ENCODE measurements around the gene ERICH6.
"Not testable (repeated sequence)": the region's sequence is repeated elsewhere in the genome, so short reads cannot be mapped to it uniquely, and the experiment has no call there.

ERICH6 gene

DNA sequence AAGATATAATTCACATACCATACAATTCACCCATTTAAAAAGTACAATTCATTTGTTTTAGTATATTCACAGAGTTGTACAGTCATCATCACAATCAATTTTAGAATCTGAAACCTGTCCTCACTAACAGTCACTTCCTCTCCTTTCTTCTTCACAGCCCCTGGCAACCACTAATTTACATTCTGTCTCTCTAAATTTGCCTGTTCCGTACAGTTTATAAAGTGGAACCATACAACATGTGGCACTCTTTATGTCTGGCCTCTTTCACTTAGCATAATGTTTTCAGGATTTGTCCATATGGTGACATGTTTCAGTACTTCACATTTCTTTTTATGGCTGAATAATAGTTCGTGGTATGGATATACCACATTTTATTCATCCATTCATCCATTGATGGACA is 22.7 kb downstream of the ERICH6 start:
- no peak for DNase-seq

GRCh38 chr3:150680562-150680961 is 23.2 kb downstream of the ERICH6 start:
- DNase-seq: no peak

GRCh38 chr3:150675587-150675986 is 28.1 kb downstream of the ERICH6 start:
- peak in 1 of 2 experiments; percentile 3 for DNase-seq

- DNase-seq: no peak
These were observed 29.8 kb downstream of the ERICH6 start for GRCh38 chr3:150673966-150674365.

DNA sequence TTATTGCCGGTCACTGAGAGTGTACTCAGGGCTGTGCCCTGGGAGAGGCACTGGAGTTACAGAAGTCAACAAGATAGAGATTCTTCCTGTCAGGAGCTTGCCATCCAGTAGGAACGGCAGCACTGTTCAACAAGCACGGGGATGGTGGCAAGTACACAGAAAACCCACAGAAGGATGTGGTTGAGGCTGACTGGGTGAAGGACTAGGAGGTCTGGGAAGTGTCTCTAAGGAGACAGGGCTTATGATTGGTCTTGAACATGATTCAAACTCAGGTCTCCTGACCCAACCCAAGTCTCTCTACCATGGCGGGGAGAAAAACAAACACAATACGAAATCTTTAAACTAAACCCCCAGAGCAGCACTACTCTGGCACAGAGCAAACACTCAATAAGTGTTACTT is 37.6 kb downstream of the ERICH6 start:
- DNase-seq: no peak

DNA sequence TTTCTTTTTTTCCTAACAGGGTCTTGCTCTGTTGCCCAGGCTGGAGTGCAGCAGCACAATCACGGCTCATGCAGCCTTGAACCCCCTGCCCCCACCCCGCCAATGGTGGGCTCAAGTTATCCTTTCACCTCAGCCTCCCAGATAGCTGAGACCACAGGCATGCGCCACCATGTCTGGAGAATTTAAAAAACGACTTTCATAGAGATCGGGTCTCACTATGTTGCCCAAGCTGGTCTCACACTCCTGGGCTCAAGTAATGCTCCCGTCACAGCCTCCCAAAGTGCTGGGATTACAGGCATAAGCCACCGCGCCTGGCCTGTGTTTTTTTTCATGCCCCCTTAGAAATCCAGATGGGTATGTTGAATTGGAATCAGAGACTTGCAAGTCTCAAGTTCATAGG is 40.3 kb downstream of the ERICH6 start:
- no peak for DNase-seq

GRCh38 chr3:150662410-150663200 is 41.1 kb downstream of the ERICH6 start:
- peak; percentile 9 to 26 for DNase-seq

GRCh38 chr3:150656316-150656715 is 47.4 kb downstream of the ERICH6 start:
- peak; percentile 16 to 30 for DNase-seq

DNA sequence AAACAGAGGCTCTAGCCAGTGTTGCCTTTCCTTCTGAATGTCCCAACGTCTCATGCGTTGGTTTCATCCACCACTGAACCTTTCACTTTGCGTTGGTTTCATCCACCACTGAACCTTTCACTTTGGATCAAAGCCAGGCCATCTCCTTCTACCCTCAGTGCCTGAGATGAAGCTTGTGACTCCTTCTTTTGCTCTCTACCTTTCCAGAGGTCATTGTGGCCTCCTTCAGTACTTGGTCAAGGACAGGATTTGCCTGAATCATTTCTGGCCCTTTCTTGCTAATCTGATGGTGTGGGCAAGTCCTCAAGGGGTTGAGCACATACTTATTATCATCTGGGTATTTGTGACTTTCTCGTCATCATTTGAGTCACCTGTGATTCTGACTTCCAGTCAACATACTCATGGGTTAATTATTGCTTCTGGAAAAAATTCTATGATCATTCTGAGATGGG is 50.6 kb downstream of the ERICH6 start:
- DNase-seq: no peak

- DNase-seq: no peak
These were observed 63.5 kb downstream of the ERICH6 start for GRCh38 chr3:150640256-150640655.

DNA sequence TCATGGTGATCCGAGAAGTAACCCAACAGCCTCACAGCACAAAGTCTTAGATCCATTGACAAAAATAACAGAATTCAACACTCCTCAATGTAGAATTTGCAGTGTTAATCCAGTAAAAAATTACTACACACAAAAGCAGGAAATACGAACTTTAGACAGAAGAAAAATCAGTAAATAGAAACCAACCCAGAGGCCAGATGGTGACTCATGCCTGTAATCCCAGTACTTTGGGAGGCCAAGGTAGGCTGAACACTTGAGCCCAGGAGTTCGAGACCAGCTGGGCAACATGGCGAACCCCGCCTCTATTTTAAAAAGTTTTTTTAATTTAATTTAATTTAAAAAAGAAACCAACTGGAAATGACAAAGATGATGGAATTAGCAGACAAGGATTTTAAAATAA is 64.5 kb downstream of the ERICH6 start:
- DNase-seq: no peak

DNA sequence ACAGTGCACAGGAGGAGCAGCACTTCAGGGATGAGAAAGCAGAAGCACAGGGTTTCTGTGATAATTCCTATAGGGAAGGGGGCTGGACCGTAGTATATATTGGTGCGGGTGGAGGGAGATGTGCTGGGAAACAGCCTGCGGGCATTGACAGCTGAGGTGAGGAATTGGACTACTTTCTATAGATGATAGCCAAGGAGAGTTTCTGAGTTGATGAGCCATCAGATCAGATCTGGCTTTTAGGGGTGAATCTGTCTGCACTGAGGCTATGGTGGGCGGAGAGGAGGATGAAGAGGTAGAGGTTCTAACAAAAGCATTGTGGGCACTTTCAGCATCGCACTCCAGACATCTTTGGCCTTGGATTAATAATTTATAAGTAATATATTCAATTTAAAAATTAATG is 67.5 kb downstream of the ERICH6 start:
- DNase-seq: no peak

- peak; percentile 44 to 58 for DNase-seq
These were observed 68.2 kb downstream of the ERICH6 start for GRCh38 chr3:150635526-150635925.

- no peak for DNase-seq
These were observed 68.6 kb downstream of the ERICH6 start for GRCh38 chr3:150635076-150635475.

DNA sequence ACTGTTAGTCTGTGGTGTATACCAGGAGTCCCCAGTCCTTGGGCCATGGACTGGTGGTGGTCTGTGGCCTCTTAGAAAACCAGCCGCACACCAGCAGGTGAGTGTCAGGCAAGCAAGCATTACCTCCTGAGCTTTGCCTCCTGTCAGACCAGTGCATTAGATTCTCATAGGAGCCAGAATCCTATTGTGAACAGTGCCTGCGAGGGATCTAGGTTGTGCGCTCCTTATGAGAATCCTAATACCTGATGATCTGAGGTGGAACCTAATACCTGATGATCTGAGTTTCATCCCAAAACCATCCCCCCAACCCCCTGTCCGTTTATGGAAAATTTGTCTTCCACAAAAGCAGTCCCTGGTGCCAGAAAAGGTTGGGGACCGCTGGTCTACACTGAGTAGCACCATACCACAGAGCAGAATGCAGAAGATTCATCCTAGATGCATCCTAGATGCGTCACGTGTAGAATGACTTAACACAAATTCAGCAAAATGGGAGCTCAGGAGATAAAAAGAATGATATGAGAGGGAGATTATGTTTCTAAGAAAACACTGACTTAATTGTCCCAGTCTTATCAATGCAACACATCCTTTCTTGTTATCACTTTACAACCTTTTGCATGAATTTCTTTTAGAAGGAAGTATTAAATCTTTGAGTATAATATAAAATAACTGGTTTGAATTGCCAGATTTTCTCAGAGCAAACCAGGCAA is 72.1 kb downstream of the ERICH6 start:
- DNase-seq: no peak

GRCh38 chr3:150627557-150627956 is 76.2 kb downstream of the ERICH6 start:
- DNase-seq: no peak

GRCh38 chr3:150626148-150626930 is 77.4 kb downstream of the ERICH6 start:
- DNase-seq: no peak

DNA sequence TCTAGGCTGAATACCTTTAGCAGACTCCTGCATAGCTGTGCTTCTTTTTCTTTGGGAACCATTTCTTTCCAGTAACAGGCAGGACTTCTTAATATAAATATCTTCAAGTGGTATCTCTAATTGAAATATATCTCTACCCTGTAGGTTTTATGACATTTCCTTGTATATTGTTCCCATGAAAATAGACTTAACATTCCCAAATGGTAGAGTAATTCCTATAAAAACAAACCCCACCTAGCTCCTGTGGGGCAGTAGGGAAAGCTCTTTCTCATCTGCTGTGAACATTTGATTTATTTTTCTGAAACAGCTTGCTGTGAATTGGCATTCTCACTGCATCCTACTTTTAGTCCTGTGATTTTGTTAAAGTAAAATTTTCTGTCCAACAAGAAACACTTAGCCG is 79.8 kb downstream of the ERICH6 start:
- DNase-seq: no peak

GRCh38 chr3:150622955-150623354 is 80.8 kb downstream of the ERICH6 start:
- DNase-seq: not testable (repeated sequence)

GRCh38 chr3:150620002-150620689 is 83.6 kb downstream of the ERICH6 start:
- no peak for DNase-seq

DNA sequence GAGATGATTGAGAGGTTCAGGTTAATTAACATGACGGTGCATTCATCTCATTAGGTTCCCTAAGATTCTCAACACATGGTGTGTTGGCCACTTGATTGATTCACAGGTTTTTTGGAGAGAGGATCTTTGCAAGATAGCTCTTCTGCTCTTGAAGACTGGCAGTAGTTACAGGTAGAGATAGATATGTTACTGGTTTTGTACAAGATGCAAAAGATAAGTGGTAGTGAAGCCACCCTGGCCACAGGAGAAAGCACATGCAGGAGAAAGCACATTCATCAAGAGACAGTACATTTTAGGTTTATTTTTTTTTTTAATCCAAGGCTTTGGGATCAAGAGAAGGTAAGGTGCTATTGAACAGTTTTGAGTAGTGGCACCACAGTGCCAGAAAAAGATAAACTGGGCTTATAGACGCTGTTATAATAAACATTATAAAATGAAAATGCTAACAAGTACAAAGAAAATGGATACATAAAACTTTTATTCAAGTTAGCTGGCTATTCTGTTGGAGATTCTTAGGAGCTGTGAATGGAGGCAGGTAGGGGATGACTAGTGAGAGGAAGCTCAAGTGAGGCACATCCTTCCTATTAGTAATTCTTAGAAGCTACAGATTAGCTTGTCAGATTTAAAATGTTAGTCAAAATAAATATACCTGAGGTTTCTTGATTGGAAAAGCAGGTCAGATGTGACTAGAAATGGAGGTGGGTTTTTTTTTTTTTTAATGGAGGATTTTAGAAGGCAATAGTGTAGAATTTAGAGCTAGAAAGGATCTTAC is 89.8 kb downstream of the ERICH6 start:
- no peak for DNase-seq

DNA sequence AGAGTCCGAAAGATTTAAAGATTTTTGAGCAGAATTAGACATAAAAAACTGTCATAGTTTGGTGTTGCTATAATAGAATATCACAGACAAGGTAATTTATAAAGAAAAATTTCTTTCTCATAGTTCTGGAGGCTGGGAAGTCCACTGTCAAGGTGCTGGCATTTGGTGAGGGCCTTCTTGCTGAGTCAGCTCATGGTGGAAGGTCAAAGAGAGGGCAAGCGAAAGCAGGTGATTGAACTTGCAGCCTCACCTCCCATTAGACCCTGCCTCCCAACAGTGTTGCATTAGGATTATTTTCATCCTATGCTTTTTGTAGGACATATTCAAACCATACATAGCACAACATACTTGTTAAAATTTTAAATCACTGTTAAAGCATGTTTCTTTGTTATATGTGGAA is 90.7 kb downstream of the ERICH6 start:
- no peak for DNase-seq
